ENCODE data around the gene TRAPPC2L. TPM values are rescaled to one million over a fixed set of nuclear protein-coding genes. Genes with fewer than 3 reads are reported as not detected.

The TRAPPC2L gene
- total and polyA plus RNA-seq, 2 experiments from 2014 or later = 58.7 to 215 TPM

DNA sequence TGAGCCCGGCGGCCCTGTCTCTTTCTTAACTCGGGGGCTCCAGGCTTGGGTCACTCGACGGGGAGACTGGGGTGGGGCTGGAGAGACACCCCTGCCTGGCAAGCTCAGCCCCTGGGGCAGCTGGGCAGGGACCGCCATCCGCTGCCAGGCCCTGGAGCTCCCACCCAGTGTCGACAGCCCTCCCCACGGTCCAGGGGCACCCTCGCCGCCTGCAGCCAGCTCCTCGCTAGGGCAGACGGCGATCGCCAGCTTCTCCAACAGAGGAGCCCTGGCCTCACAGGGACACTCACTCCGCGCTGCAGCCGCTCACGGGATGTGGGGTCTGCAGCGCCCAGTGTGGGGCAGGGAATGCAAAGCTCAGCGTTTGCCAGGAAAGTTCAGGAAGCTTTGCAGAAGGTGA, 29.2 kb upstream of the TRAPPC2L start:
- Histone ChIP-seq H3K36me3 (replicated peaks; ENCODE audit: insufficient read depth, low read depth) (no peaks in the 10 kb centered on the region), H3K4me2 (no peak overlapping the region), H3K9me2 (replicated peaks; ENCODE audit: insufficient read depth) (no peaks in the 10 kb centered on the region), H3K27me3 (no peaks in the 10 kb centered on the region), H3K27ac (no peak overlapping the region), H2AFZ (no peak overlapping the region), H3K79me2 (no peaks in the 10 kb centered on the region), H3K4me1 (ENCODE audit: insufficient read depth) (peaks cover 4% of the 10 kb centered on the region), H4K20me1 (ENCODE audit: insufficient read depth, poor library complexity, severe bottlenecking) (no peaks in the 10 kb centered on the region), H3K4me3 (no peak overlapping the region), H3K9me3 (ENCODE audit: low read depth) (no peaks in the 10 kb centered on the region)
- TF ChIP-seq EZH2 (IDR thresholded peaks at IDR 0.05; ENCODE audit: borderline replicate concordance) (no peak), EZH2phosphoT487 (IDR thresholded peaks at IDR 0.05; ENCODE audit: low read depth, severe bottlenecking, unreplicated experiment) (no peak)
- TF ChIP-seq, protein P1, sequence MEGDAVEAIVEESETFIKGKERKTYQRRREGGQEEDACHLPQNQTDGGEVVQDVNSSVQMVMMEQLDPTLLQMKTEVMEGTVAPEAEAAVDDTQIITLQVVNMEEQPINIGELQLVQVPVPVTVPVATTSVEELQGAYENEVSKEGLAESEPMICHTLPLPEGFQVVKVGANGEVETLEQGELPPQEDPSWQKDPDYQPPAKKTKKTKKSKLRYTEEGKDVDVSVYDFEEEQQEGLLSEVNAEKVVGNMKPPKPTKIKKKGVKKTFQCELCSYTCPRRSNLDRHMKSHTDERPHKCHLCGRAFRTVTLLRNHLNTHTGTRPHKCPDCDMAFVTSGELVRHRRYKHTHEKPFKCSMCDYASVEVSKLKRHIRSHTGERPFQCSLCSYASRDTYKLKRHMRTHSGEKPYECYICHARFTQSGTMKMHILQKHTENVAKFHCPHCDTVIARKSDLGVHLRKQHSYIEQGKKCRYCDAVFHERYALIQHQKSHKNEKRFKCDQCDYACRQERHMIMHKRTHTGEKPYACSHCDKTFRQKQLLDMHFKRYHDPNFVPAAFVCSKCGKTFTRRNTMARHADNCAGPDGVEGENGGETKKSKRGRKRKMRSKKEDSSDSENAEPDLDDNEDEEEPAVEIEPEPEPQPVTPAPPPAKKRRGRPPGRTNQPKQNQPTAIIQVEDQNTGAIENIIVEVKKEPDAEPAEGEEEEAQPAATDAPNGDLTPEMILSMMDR (IDR thresholded peaks at IDR 0.05; ENCODE audit: poor library complexity) = no peak
- 95% methylated on average over 19 of the region's 21 CpGs for WGBS (ENCODE audit: low lambda C conversion rate, missing lambda C conversion rate)
- DNase-seq (ENCODE audit: low spot score) = no peak

DNA sequence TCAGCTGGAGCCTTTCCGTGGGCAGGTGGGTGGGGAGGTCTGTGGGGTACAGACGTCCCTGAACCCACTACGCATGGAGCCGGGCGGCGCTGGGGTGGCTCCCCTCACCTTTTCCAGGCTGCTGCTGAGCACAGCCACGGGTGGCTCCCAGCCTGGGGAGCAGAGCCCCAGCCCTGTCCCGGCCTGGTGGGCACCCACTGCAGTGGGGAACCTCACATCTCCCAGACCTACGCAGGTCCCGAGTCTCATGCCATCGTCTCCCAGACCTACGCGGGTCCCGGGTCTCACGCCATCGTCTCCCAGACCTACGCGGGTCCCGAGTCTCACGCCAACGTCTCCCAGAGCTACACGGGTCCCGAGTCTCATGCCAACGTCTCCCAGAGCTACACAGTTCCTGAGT, 28.2 kb upstream of the TRAPPC2L start:
- no peaks in the 10 kb centered on the region for H3K79me2 ChIP-seq
- no peaks in the 10 kb centered on the region for H3K9me3 ChIP-seq (ENCODE audit: low read depth)
- H2AFZ ChIP-seq = no peak overlapping the region
- peak overlapping the region; percentile 85 for H3K27ac ChIP-seq
- H4K20me1 ChIP-seq (ENCODE audit: insufficient read depth, poor library complexity, severe bottlenecking) = no peaks in the 10 kb centered on the region
- H3K4me1 ChIP-seq (ENCODE audit: insufficient read depth) = peaks cover 4% of the 10 kb centered on the region
- no peaks in the 10 kb centered on the region for H3K27me3 ChIP-seq
- DNase-seq (ENCODE audit: low spot score) = no peak
- TF ChIP-seq EZH2 (IDR thresholded peaks at IDR 0.05; ENCODE audit: borderline replicate concordance) (no peak), EZH2phosphoT487 (IDR thresholded peaks at IDR 0.05; ENCODE audit: low read depth, severe bottlenecking, unreplicated experiment) (no peak)
- TF ChIP-seq, protein P1 (IDR thresholded peaks at IDR 0.05; ENCODE audit: poor library complexity) = no peak
- WGBS (ENCODE audit: low lambda C conversion rate, missing lambda C conversion rate) = 92% methylated on average over 24 of the region's 24 CpGs
- no peak overlapping the region for H3K4me2 ChIP-seq
- H3K36me3 ChIP-seq (replicated peaks; ENCODE audit: insufficient read depth, low read depth) = no peaks in the 10 kb centered on the region
- H3K4me3 ChIP-seq = no peak overlapping the region
- no peaks in the 10 kb centered on the region for H3K9me2 ChIP-seq (replicated peaks; ENCODE audit: insufficient read depth)

DNA sequence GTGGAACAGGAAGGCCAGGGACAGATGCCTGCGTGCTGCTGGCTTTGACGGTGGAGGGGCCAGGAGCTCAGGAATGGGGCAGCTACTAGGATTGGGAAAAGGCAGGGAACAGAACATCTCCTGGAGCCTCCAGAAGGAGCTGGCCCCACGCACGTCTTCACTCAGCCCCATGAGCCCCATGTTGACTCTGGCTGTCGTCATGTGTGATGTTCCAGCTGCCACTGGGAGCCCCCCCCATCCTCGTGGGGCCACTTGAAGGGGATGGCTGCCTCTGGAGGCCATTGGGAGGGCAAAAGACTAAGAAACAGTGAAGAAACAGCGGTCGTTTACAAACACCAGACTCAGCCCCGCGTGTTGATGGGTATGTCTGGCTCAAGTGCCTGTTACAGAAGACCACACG, 26.7 kb upstream of the TRAPPC2L start:
- no peaks in the 10 kb centered on the region for H3K9me2 ChIP-seq (replicated peaks; ENCODE audit: insufficient read depth)
- peaks cover 4% of the 10 kb centered on the region for H3K4me1 ChIP-seq (ENCODE audit: insufficient read depth)
- H3K9me3 ChIP-seq (ENCODE audit: low read depth) = no peaks in the 10 kb centered on the region
- WGBS (ENCODE audit: low lambda C conversion rate, missing lambda C conversion rate) = 46% methylated on average over 8 of the region's 11 CpGs
- H3K79me2 ChIP-seq = no peaks in the 10 kb centered on the region
- no peak overlapping the region for H2AFZ ChIP-seq
- no peaks in the 10 kb centered on the region for H3K36me3 ChIP-seq (replicated peaks; ENCODE audit: insufficient read depth, low read depth)
- peak; percentile 81 for DNase-seq (ENCODE audit: low spot score)
- no peak overlapping the region for H3K4me3 ChIP-seq
- no peaks in the 10 kb centered on the region for H4K20me1 ChIP-seq (ENCODE audit: insufficient read depth, poor library complexity, severe bottlenecking)
- no peak overlapping the region for H3K4me2 ChIP-seq
- H3K27ac ChIP-seq = peak overlapping the region; percentile 90
- no peaks in the 10 kb centered on the region for H3K27me3 ChIP-seq
- TF ChIP-seq EZH2phosphoT487 (IDR thresholded peaks at IDR 0.05; ENCODE audit: low read depth, severe bottlenecking, unreplicated experiment) (no peak), EZH2 (IDR thresholded peaks at IDR 0.05; ENCODE audit: borderline replicate concordance) (no peak)
- TF ChIP-seq, protein P1 (IDR thresholded peaks at IDR 0.05; ENCODE audit: poor library complexity) = no peak

- H3K9me2 ChIP-seq (replicated peaks; ENCODE audit: insufficient read depth) = no peaks in the 10 kb centered on the region
- WGBS (ENCODE audit: low lambda C conversion rate, missing lambda C conversion rate) = 92% methylated on average over 14 of the region's 14 CpGs
- no peak overlapping the region for H2AFZ ChIP-seq
- H3K4me2 ChIP-seq = no peak overlapping the region
- H3K36me3 ChIP-seq (replicated peaks; ENCODE audit: insufficient read depth, low read depth) = no peaks in the 10 kb centered on the region
- no peaks in the 10 kb centered on the region for H3K79me2 ChIP-seq
- no peak for TF ChIP-seq EZH2phosphoT487 (IDR thresholded peaks at IDR 0.05; ENCODE audit: low read depth, severe bottlenecking, unreplicated experiment)
- TF ChIP-seq, protein P1 (IDR thresholded peaks at IDR 0.05; ENCODE audit: poor library complexity) = no peak
- no peak for TF ChIP-seq EZH2 (IDR thresholded peaks at IDR 0.05; ENCODE audit: borderline replicate concordance)
- peaks cover 4% of the 10 kb centered on the region for H3K4me1 ChIP-seq (ENCODE audit: insufficient read depth)
- no peaks in the 10 kb centered on the region for H3K9me3 ChIP-seq (ENCODE audit: low read depth)
- H3K27me3 ChIP-seq = no peaks in the 10 kb centered on the region
- no peak for DNase-seq (ENCODE audit: low spot score)
- H4K20me1 ChIP-seq (ENCODE audit: insufficient read depth, poor library complexity, severe bottlenecking) = no peaks in the 10 kb centered on the region
- peak overlapping the region; percentile 90 for H3K27ac ChIP-seq
- no peak overlapping the region for H3K4me3 ChIP-seq
Observed at GRCh38 chr16:88830783-88831182, 26.1 kb upstream of the TRAPPC2L start.

All from hepatocyte (in vitro differentiated cells).